ENCODE measurements around the gene ESPL1. TPM values are rescaled to one million over a fixed set of nuclear protein-coding genes. Genes with fewer than 3 reads are reported as not detected.

ESPL1 gene
- total and polyA plus RNA-seq, 10 donors, result 0.85 to 7.2 (median 2.6) TPM

- Histone ChIP-seq H3K4me1 (peaks cover 8 to 46% (median 29%) of the 10 kb centered on the region in 6 donors), H3K9me3 (no peaks in the 10 kb centered on the region), H3K27ac (peak overlapping the region in 1 of 8 donors; percentile 14), H3K36me3 (peaks cover 0 to 10% (median 4%) of the 10 kb centered on the region in 6 donors), H3K27me3 (replicated peaks in 1 of 7) (no peaks in the 10 kb centered on the region), H3K4me3 (no peak overlapping the region)
- intact Hi-C loops (cut with DNase I; ENCODE audit: low total_unique reads), result no loop called here
- no peak for DNase-seq
- WGBS, 5 donors, result 85 to 92% (median 87%) methylated on average over 6 of the region's 6 CpGs
- TF ChIP-seq POLR2A (IDR thresholded peaks at IDR 0.05) (no peak), POLR2AphosphoS5 (IDR thresholded peaks at IDR 0.05) (no peak), CTCF (IDR thresholded peaks at IDR 0.05 in 8 of 11, conservative IDR thresholded peaks at IDR 0.05 in 3 of 11) (no peak)
These were observed 8.2 kb upstream of the ESPL1 start for GRCh38 chr12:53259891-53260290.

- Histone ChIP-seq H3K27ac (no peak overlapping the region), H3K36me3 (peaks cover 0 to 6% (median 0%) of the 10 kb centered on the region in 6 donors), H3K27me3 (replicated peaks in 1 of 7) (no peaks in the 10 kb centered on the region), H3K9me3 (no peaks in the 10 kb centered on the region), H3K4me1 (peaks cover 5 to 34% (median 23%) of the 10 kb centered on the region in 6 donors), H3K4me3 (no peak overlapping the region)
- 81 to 93% (median 85%) methylated on average over 2 of the region's 2 CpGs for WGBS, 5 donors
- intact Hi-C loops (cut with DNase I; ENCODE audit: low total_unique reads), result no loop called here
- DNase-seq, result no peak
- no peak for TF ChIP-seq CTCF (IDR thresholded peaks at IDR 0.05 in 8 of 11, conservative IDR thresholded peaks at IDR 0.05 in 3 of 11)
- no peak for TF ChIP-seq POLR2A (IDR thresholded peaks at IDR 0.05)
- no peak for TF ChIP-seq POLR2AphosphoS5 (IDR thresholded peaks at IDR 0.05)
These were observed 2.3 kb upstream of the ESPL1 start for GRCh38 chr12:53265783-53266182.

GRCh38 chr12:53267306-53267998, 647 bp upstream of the ESPL1 start:
- H3K9me3 ChIP-seq, result no peaks in the 10 kb centered on the region
- WGBS, 5 donors, result 26 to 31% (median 29%) methylated on average over 18 of the region's 18 CpGs
- H3K4me1 ChIP-seq, result peaks cover 5 to 34% (median 23%) of the 10 kb centered on the region in 6 donors
- H3K36me3 ChIP-seq, result peaks cover 0 to 6% (median 0%) of the 10 kb centered on the region in 6 donors
- peak overlapping the region; percentile 44 to 92 (median 72) for H3K4me3 ChIP-seq
- intact Hi-C loops (cut with DNase I; ENCODE audit: low total_unique reads), result no loop called here
- peak overlapping the region; percentile 51 to 80 (median 68) for H3K27ac ChIP-seq
- TF ChIP-seq CTCF (IDR thresholded peaks at IDR 0.05 in 8 of 11, conservative IDR thresholded peaks at IDR 0.05 in 3 of 11) (no peak), POLR2AphosphoS5 (IDR thresholded peaks at IDR 0.05) (no peak), POLR2A (IDR thresholded peaks at IDR 0.05) (no peak)
- no peak for DNase-seq
- H3K27me3 ChIP-seq (replicated peaks in 1 of 7), result no peaks in the 10 kb centered on the region

Data from spleen (tissue), 11 donors.